SK-N-SH (cell line): ENCODE measurements around the gene CEL.

Source experiments
- CTCF ChIP-seq: fragments of 200-600 bp; sonication (generic); IDR thresholded peaks from 2 replicates; pipeline ENCODE4 v1.6.1; 2017; ENCODE audit warnings: antibody characterized with exemption, mild to moderate bottlenecking, moderate library complexity
- MAX ChIP-seq: IDR thresholded peaks from 2 replicates; pipeline ENCODE4 v1.4.0; 2012; ENCODE audit warnings: low read depth

GRCh38 chr9:133050142-133050541 lies 11.6 kb upstream of the CEL start:
- TF ChIP-seq CTCF (no peak), MAX (no peak)
